H1 (cell line): ENCODE measurements around the gene RAB34. TPM values are rescaled to one million over a fixed set of nuclear protein-coding genes. Genes with fewer than 3 reads are reported as not detected.

Experiments
- CTCF ChIA-PET: fragments of 300-600 bp; sonication (Branson Sonifier 250); formaldehyde crosslinking; loops from one replicate; lab custom pipeline; 2021; ENCODE audit not compliant: partially characterized antibody; lab: Charles Lee
- POLR2A ChIA-PET: fragments of 300-600 bp; sonication (Branson Sonifier 250); formaldehyde crosslinking; loops from one replicate; lab custom pipeline; 2021; ENCODE audit warnings: inconsistent platforms; ENCODE audit not compliant: partially characterized antibody; lab: Charles Lee
- DNase-seq, 2 experiments: peaks; one replicate each; pipeline versions ENCODE4 v3.0.0 to v3.0.0-alpha.2; 2010 to 2022; ENCODE audit warnings: low spot score in 2 of 2, low read depth in 1 of 2, mixed read lengths in 1 of 2
- FAIRE-seq: peaks from 2 replicates; lab custom pipeline; 2011; peaks lifted over from hg19 to GRCh38; lab: Jason Lieb, UNC
- H2AFZ ChIP-seq: 2 replicates; pipeline ENCODE4 v1.8.1; 2012; ENCODE audit warnings: low read length, inconsistent platforms
- H2AK5ac ChIP-seq: 2 replicates; pipeline ENCODE4 v1.6.1; 2013; ENCODE audit warnings: low read depth, low read length
- H2BK120ac ChIP-seq: replicated peaks from 2 replicates; pipeline ENCODE3; 2013; ENCODE audit warnings: low read depth, low read length, inconsistent platforms
- H2BK12ac ChIP-seq: 2 replicates; pipeline ENCODE4 v1.6.1; 2013; ENCODE audit warnings: low read depth, low read length
- H2BK15ac ChIP-seq: 2 replicates; pipeline ENCODE4 v1.6.1; 2013; ENCODE audit warnings: low read length
- H2BK20ac ChIP-seq: 2 replicates; pipeline ENCODE4 v1.6.1; 2013; ENCODE audit warnings: low read length
- H2BK5ac ChIP-seq: 2 replicates; pipeline ENCODE4 v1.6.1; 2013; ENCODE audit warnings: low read depth, low read length
- H3K14ac ChIP-seq: 2 replicates; pipeline ENCODE4 v1.6.1; 2013; ENCODE audit warnings: inconsistent platforms; ENCODE audit not compliant: insufficient read length
- H3K18ac ChIP-seq: 2 replicates; pipeline ENCODE4 v1.6.1; 2013; ENCODE audit warnings: low read length; ENCODE audit errors: extremely low read depth
- H3K23ac ChIP-seq: 2 replicates; pipeline ENCODE4 v1.6.1; 2013; ENCODE audit warnings: inconsistent platforms; ENCODE audit not compliant: insufficient read length
- H3K23me2 ChIP-seq: 2 replicates; pipeline ENCODE4 v1.6.1; 2013; ENCODE audit warnings: low read depth, low read length
- H3K27ac ChIP-seq: 2 replicates; pipeline ENCODE4 v1.6.1; 2011; ENCODE audit warnings: low read depth, low read length, inconsistent platforms
- H3K27me3 ChIP-seq, 4 experiments: replicated peaks in 1 of 4; 1 replicate in 1 of 4; 2 replicates in 3 of 4; pipeline versions ENCODE4 v1.6.1 to v1.8.1; 2011 to 2013; ENCODE audit warnings: low read length in 3 of 4, mild to moderate bottlenecking in 3 of 4, inconsistent platforms in 2 of 4, mixed read lengths in 2 of 4, moderate library complexity in 1 of 4; ENCODE audit not compliant: control insufficient read depth in 3 of 4, insufficient read depth in 3 of 4; ENCODE audit errors: extremely low read depth in 1 of 4
- H3K36me3 ChIP-seq, 4 experiments: 2 replicates each; pipeline versions ENCODE4 v1.6.1 to v1.8.1; 2011 to 2013; ENCODE audit warnings: mild to moderate bottlenecking in 4 of 4, low read length in 3 of 4, moderate library complexity in 2 of 4, control low read depth in 1 of 4, inconsistent platforms in 1 of 4; ENCODE audit not compliant: insufficient read depth in 4 of 4, control insufficient read depth in 2 of 4
- H3K4ac ChIP-seq: replicated peaks from 2 replicates; pipeline ENCODE3; 2013; ENCODE audit warnings: low read length, low read depth, mixed read lengths, inconsistent platforms; ENCODE audit not compliant: insufficient read length
- H3K4me1 ChIP-seq, 4 experiments: replicated peaks in 1 of 4; 1 replicate in 1 of 4; 2 replicates in 3 of 4; pipeline versions ENCODE4 v1.6.1 to v1.8.1; 2011 to 2013; ENCODE audit warnings: low read length in 3 of 4, inconsistent platforms in 2 of 4, mixed read lengths in 1 of 4; ENCODE audit not compliant: insufficient read depth in 4 of 4, control insufficient read depth in 3 of 4
- H3K4me2 ChIP-seq, 2 experiments: 2 replicates each; pipeline versions ENCODE4 v1.6.1 to v1.8.1; 2011 to 2013; ENCODE audit warnings: low read depth in 2 of 2, low read length in 2 of 2, control low read depth in 1 of 2, inconsistent platforms in 1 of 2, mild to moderate bottlenecking in 1 of 2; ENCODE audit not compliant: insufficient read depth in 1 of 2
- H3K4me3 ChIP-seq, 4 experiments: fragments of 200-600, 300-600 bp in 1 of 4; sonication (generic), shearing (Covaris generic), sonication (Bioruptor Twin) in 1 of 4; 2 replicates each; pipeline versions ENCODE4 v1.5.1 to v1.8.1; 2011 to 2016; ENCODE audit warnings: low read length in 4 of 4, low read depth in 3 of 4, control low read depth in 2 of 4, inconsistent platforms in 2 of 4, mild to moderate bottlenecking in 2 of 4, mixed read lengths in 1 of 4, moderate library complexity in 1 of 4; ENCODE audit not compliant: insufficient read depth in 2 of 4; ENCODE audit errors: extremely low read depth in 1 of 4
- H3K56ac ChIP-seq: replicated peaks from 2 replicates; pipeline ENCODE3; 2013; ENCODE audit warnings: low read depth, mild to moderate bottlenecking, mixed read lengths, low read length, inconsistent platforms; ENCODE audit not compliant: insufficient read length
- H3K79me1 ChIP-seq: 2 replicates; pipeline ENCODE4 v1.6.1; 2013; ENCODE audit warnings: low read depth, low read length, control low read depth
- H3K79me2 ChIP-seq, 2 experiments: 2 replicates each; pipeline versions ENCODE4 v1.6.1 to v1.8.1; 2012 to 2013; ENCODE audit warnings: low read length in 2 of 2, mild to moderate bottlenecking in 2 of 2, inconsistent platforms in 1 of 2; ENCODE audit not compliant: insufficient read depth in 2 of 2, control insufficient read depth in 1 of 2
- H3K9ac ChIP-seq, 4 experiments: replicated peaks in 1 of 4; 1 replicate in 1 of 4; 2 replicates in 3 of 4; pipeline versions ENCODE4 v1.6.1 to v1.8.1; 2011 to 2013; ENCODE audit warnings: low read depth in 3 of 4, low read length in 3 of 4, control low read depth in 2 of 4, mild to moderate bottlenecking in 2 of 4, moderate library complexity in 2 of 4, inconsistent platforms in 1 of 4; ENCODE audit errors: extremely low read depth in 1 of 4
- H3K9me3 ChIP-seq, 2 experiments: 2 replicates each; pipeline versions ENCODE4 v1.6.1 to v1.8.1; 2012 to 2013; ENCODE audit warnings: mild to moderate bottlenecking in 2 of 2, moderate library complexity in 2 of 2, control low read depth in 1 of 2, inconsistent platforms in 1 of 2, low read depth in 1 of 2, low read length in 1 of 2, mixed read lengths in 1 of 2; ENCODE audit not compliant: insufficient read depth in 2 of 2
- H4K20me1 ChIP-seq, 2 experiments: replicated peaks in 1 of 2; 2 replicates each; pipeline versions ENCODE3 to v1.8.1; 2011 to 2013; ENCODE audit warnings: inconsistent platforms in 2 of 2, low read length in 2 of 2, mild to moderate bottlenecking in 1 of 2; ENCODE audit not compliant: insufficient read depth in 2 of 2, control insufficient read depth in 1 of 2
- H4K5ac ChIP-seq: 2 replicates; pipeline ENCODE4 v1.6.1; 2013; ENCODE audit warnings: low read length, low read depth, mixed read lengths, inconsistent platforms; ENCODE audit not compliant: insufficient read length
- H4K8ac ChIP-seq: 2 replicates; pipeline ENCODE4 v1.8.0; 2013; ENCODE audit warnings: mild to moderate bottlenecking, moderate library complexity, low read length, inconsistent platforms; ENCODE audit not compliant: insufficient read depth; ENCODE audit errors: extremely low read depth
- H4K91ac ChIP-seq: replicated peaks from 2 replicates; pipeline ENCODE3; 2013; ENCODE audit warnings: low read length, mixed read lengths, inconsistent platforms; ENCODE audit not compliant: insufficient read length
- JUN ChIP-seq: IDR thresholded peaks from 2 replicates; pipeline ENCODE4 v1.6.1; 2011; ENCODE audit warnings: low read depth, mild to moderate bottlenecking, improper control_type of control experiment, low read length
- POLR2A ChIP-seq, 2 experiments: IDR thresholded peaks; 1 replicate in 1 of 2; 2 replicates in 1 of 2; pipeline ENCODE4 v1.6.1; 2011; ENCODE audit warnings: low read depth in 2 of 2, low read length in 2 of 2, mild to moderate bottlenecking in 2 of 2; ENCODE audit errors: control extremely low read depth in 1 of 2
- WGBS, 2 experiments: shearing (Covaris generic) in 1 of 2; methylation state at CpG; one replicate each; pipeline versions ENCODE4 v1.1.6 to v1.1.7; 2013 to 2015; ENCODE audit warnings: low lambda C conversion rate in 2 of 2, mixed read lengths in 2 of 2, inconsistent platforms in 1 of 2, low coverage in 1 of 2, missing lambda C conversion rate in 1 of 2; ENCODE audit not compliant: insufficient replicate concordance in 2 of 2, insufficient coverage in 1 of 2, insufficient read length in 1 of 2; ENCODE audit errors: extremely low coverage in 1 of 2, missing lambda C conversion rate in 1 of 2; 5-methylcytosine and 5-hydroxymethylcytosine counted together
- polyA plus RNA-seq, 7 experiments: library from polyadenylated mRNA; depleted of rRNA in 3 of 7; stranded (reverse) in 5 of 7; unstranded in 2 of 7; fragments of >200 nt in 5 of 7; fragments of 200-250 nt in 2 of 7; gene quantifications; 1 replicate in 5 of 7; 2 replicates in 1 of 7; 4 replicates in 1 of 7; pipeline versions ENCODE4 v1.2.1 to v1.2.3, GENCODE V29; 2011 to 2013; ENCODE audit warnings: missing spikeins in 2 of 7, mixed read lengths in 2 of 7
- total RNA-seq: library from RNA; stranded (reverse); fragmentation: NEBNext Ultra II Directional; extraction: Animal tissue kit (Norgen Biotek cat#: 25700); gene quantifications from 2 replicates; pipeline ENCODE4 v1.2.1, GENCODE V29; 2021

The RAB34 gene
- total and polyA plus RNA-seq, 2 of the 8 experiments (the other 6 are each of a cell fraction or from before 2014, with no cell fraction given), result 237 to 305 TPM

GRCh38 chr17:28723159-28723835 lies 5.6 kb upstream of the RAB34 start:
- no peak for DNase-seq
- H3K9me3 ChIP-seq, result no peaks in the 10 kb centered on the region
- peak overlapping the region in 1 of 4 experiments; percentile 39; a peak in 1 of 8 replicates for H3K4me3 ChIP-seq
- H2BK15ac ChIP-seq, result no peak overlapping the region
- no peak overlapping the region; a peak in 1 of 7 replicates for H3K9ac ChIP-seq
- H4K91ac ChIP-seq, result no peak overlapping the region
- peak overlapping the region; percentile 7; the same call in 1 of the 2 replicates for H2BK5ac ChIP-seq
- peaks cover 19 to 49% (median 36%) of the 10 kb centered on the region in 4 experiments for H3K36me3 ChIP-seq
- ChIA-PET CTCF (interaction anchor here (16.9 kb wide), 1 partner anchor 26 kb away, joined by 316 read pairs; no protein-coding TSS in a partner anchor), POLR2A (interaction anchor here (0.7 to 17.6 kb wide), 16 partner anchors 10 to 359 kb away, joined by 3 to 813 read pairs (median 14); partner anchors contain the start of genes BLTP2, DHRS13, FAM222B and FLOT2)
- no peaks in the 10 kb centered on the region for H3K27me3 ChIP-seq
- H2BK20ac ChIP-seq, result no peak overlapping the region
- no peak overlapping the region for H3K23ac ChIP-seq
- H3K79me2 ChIP-seq, result peaks cover 5 to 37% of the 10 kb centered on the region in 2 experiments; a peak in 3 of 4 replicates
- H2AK5ac ChIP-seq, result no peak overlapping the region
- H3K79me1 ChIP-seq, result no peaks in the 10 kb centered on the region; the same call in 1 of the 2 replicates
- FAIRE-seq, result no peak
- peaks cover 0 to 15% (median 6%) of the 10 kb centered on the region in 4 experiments; a peak in 6 of 7 replicates for H3K4me1 ChIP-seq
- H2BK120ac ChIP-seq, result no peak overlapping the region
- H3K14ac ChIP-seq, result no peak overlapping the region
- H4K8ac ChIP-seq, result no peak overlapping the region
- H3K4me2 ChIP-seq, result peak overlapping the region; percentile 40 to 87; a peak in 2 of 4 replicates
- no peak overlapping the region for H3K56ac ChIP-seq
- H2AFZ ChIP-seq, result no peak overlapping the region
- H4K20me1 ChIP-seq, result peaks cover 6 to 19% of the 10 kb centered on the region in 2 experiments
- H4K5ac ChIP-seq, result no peak overlapping the region
- WGBS, 2 experiments, result 85% methylated on average over 5 of the region's 6 CpGs; no CpG with 5 or more reads in 1 of the 2 experiments
- no peak overlapping the region for H3K18ac ChIP-seq
- H3K4ac ChIP-seq, result no peak overlapping the region
- no peak overlapping the region for H2BK12ac ChIP-seq
- TF ChIP-seq JUN, result no peak
- peak; percentile 6 to 71 for TF ChIP-seq POLR2A (IDR thresholded peaks at IDR 0.05; ENCODE audit: control extremely low read depth in 1 of 2, low read depth in 2 of 2, low read length in 2 of 2)
- TF ChIP-seq, all 59 proteins: peak for 1
- Histone ChIP-seq H3K23me2 (peaks cover 26% of the 10 kb centered on the region), H3K27ac (no peak overlapping the region)
